DMS53 (cell line): ENCODE results near the gene LRMDA.
"Not testable (repeated sequence)": the region's sequence is repeated elsewhere in the genome, so short reads cannot be mapped to it uniquely, and the experiment has no call there.

Experiments
- DNase-seq: peaks from one replicate; lab custom pipeline; 2025; lab: John Stamatoyannopoulos, UW

The LRMDA gene

GRCh38 chr10:75746356-75746755, 314.9 kb downstream of the LRMDA start:
- peak; percentile 12 for DNase-seq

- DNase-seq, result not testable (repeated sequence)
Observed at GRCh38 chr10:75750093-75750875, 318.9 kb downstream of the LRMDA start.

GRCh38 chr10:75751232-75751631, 319.8 kb downstream of the LRMDA start:
- DNase-seq, result no peak

GRCh38 chr10:75753621-75754020, 322.2 kb downstream of the LRMDA start:
- DNase-seq, result no peak

GRCh38 chr10:75754096-75754831, 322.8 kb downstream of the LRMDA start:
- DNase-seq, result no peak

- no peak for DNase-seq
Observed at GRCh38 chr10:75755528-75755927, 324.1 kb downstream of the LRMDA start.

GRCh38 chr10:75761289-75761688, 329.9 kb downstream of the LRMDA start:
- DNase-seq, result no peak

- DNase-seq, result peak; percentile 21
Observed at GRCh38 chr10:75762431-75762802, 331.0 kb downstream of the LRMDA start.

GRCh38 chr10:75763652-75764051, 332.2 kb downstream of the LRMDA start:
- DNase-seq, result no peak

- no peak for DNase-seq
Observed at GRCh38 chr10:75764974-75765788, 333.8 kb downstream of the LRMDA start.

- no peak for DNase-seq
Observed at GRCh38 chr10:75765789-75766096, 334.3 kb downstream of the LRMDA start.

GRCh38 chr10:75766106-75766505, 334.7 kb downstream of the LRMDA start:
- DNase-seq, result no peak

- not testable (repeated sequence) for DNase-seq
Observed at GRCh38 chr10:75766752-75767151, 335.3 kb downstream of the LRMDA start.

GRCh38 chr10:75770626-75771081, 339.2 kb downstream of the LRMDA start:
- DNase-seq, result no peak

GRCh38 chr10:75771606-75772005, 340.2 kb downstream of the LRMDA start:
- no peak for DNase-seq

- peak; percentile 67 for DNase-seq
Observed at GRCh38 chr10:75772153-75772887, 340.9 kb downstream of the LRMDA start.

- peak; percentile 31 for DNase-seq
Observed at GRCh38 chr10:75773231-75773780, 341.9 kb downstream of the LRMDA start.

- DNase-seq, result no peak
Observed at GRCh38 chr10:75773813-75774782, 342.7 kb downstream of the LRMDA start.

GRCh38 chr10:75774783-75775490, 343.5 kb downstream of the LRMDA start:
- DNase-seq, result no peak
